ENCODE data around the gene MED13L. TPM values are rescaled to one million over a fixed set of nuclear protein-coding genes. Genes with fewer than 3 reads are reported as not detected.
"Not testable (repeated sequence)": the region's sequence is repeated elsewhere in the genome, so short reads cannot be mapped to it uniquely, and the experiment has no call there.

Gene MED13L
- polyA plus RNA-seq, 3 donors = 14.2 to 33.6 (median 28.7) TPM

GRCh38 chr12:116131987-116132386, 145.5 kb downstream of the MED13L start:
- 94 to 96% (median 94%) methylated on average over 9 to 10 of the region's 10 CpGs for WGBS, 3 donors
- H3K27ac ChIP-seq (ENCODE audit: low read depth, low read length) = not testable (repeated sequence)

- WGBS, 3 donors = 75 to 93% (median 91%) methylated on average over 3 of the region's 3 CpGs
- no peak overlapping the region for H3K27ac ChIP-seq (ENCODE audit: low read depth, low read length)
Observed at GRCh38 chr12:116131176-116131575, 146.3 kb downstream of the MED13L start.

- no peak overlapping the region for H3K27ac ChIP-seq (ENCODE audit: low read depth, low read length)
- WGBS, 3 donors = 24 to 53% (median 43%) methylated on average over 1 of the region's 1 CpG
Observed at GRCh38 chr12:116130431-116130830, 147.1 kb downstream of the MED13L start.

GRCh38 chr12:116128779-116129178, 148.7 kb downstream of the MED13L start:
- WGBS, 3 donors = 66 to 77% (median 68%) methylated on average over 1 of the region's 1 CpG
- H3K27ac ChIP-seq (ENCODE audit: low read depth, low read length) = no peak overlapping the region

- 55 to 72% (median 66%) methylated on average over 2 of the region's 2 CpGs for WGBS, 3 donors
- H3K27ac ChIP-seq (ENCODE audit: low read depth, low read length) = no peak overlapping the region
Observed at GRCh38 chr12:116127859-116128258, 149.6 kb downstream of the MED13L start.

GRCh38 chr12:116126610-116127009, 150.9 kb downstream of the MED13L start:
- no peak overlapping the region for H3K27ac ChIP-seq (ENCODE audit: low read depth, low read length)

- H3K27ac ChIP-seq (ENCODE audit: low read depth, low read length) = no peak overlapping the region
- 54 to 88% (median 63%) methylated on average over 4 of the region's 4 CpGs for WGBS, 3 donors
Observed at GRCh38 chr12:116125956-116126566, 151.4 kb downstream of the MED13L start.

- H3K27ac ChIP-seq (ENCODE audit: low read depth, low read length) = no peak overlapping the region
- 42 to 88% (median 80%) methylated on average over 2 of the region's 2 CpGs for WGBS, 3 donors
Observed at GRCh38 chr12:116125084-116125483, 152.4 kb downstream of the MED13L start.

GRCh38 chr12:116123451-116124258, 153.8 kb downstream of the MED13L start:
- H3K27ac ChIP-seq (ENCODE audit: low read depth, low read length) = no peak overlapping the region
- 24 to 36% (median 34%) methylated on average over 11 of the region's 11 CpGs for WGBS, 3 donors

- no peak overlapping the region for H3K27ac ChIP-seq (ENCODE audit: low read depth, low read length)
- 50 to 61% (median 59%) methylated on average over 3 of the region's 3 CpGs for WGBS, 3 donors
Observed at GRCh38 chr12:116122628-116123027, 154.9 kb downstream of the MED13L start.

- no peak overlapping the region for H3K27ac ChIP-seq (ENCODE audit: low read depth, low read length)
- WGBS, 3 donors = 13 to 17% (median 16%) methylated on average over 2 of the region's 2 CpGs
Observed at GRCh38 chr12:116121453-116121871, 156.0 kb downstream of the MED13L start.

- 92 to 96% (median 94%) methylated on average over 5 of the region's 5 CpGs for WGBS, 3 donors
- H3K27ac ChIP-seq (ENCODE audit: low read depth, low read length) = no peak overlapping the region
Observed at GRCh38 chr12:116116650-116117424, 160.7 kb downstream of the MED13L start.

- no peak overlapping the region for H3K27ac ChIP-seq (ENCODE audit: low read depth, low read length)
- 87 to 93% (median 87%) methylated on average over 8 of the region's 8 CpGs for WGBS, 3 donors
Observed at GRCh38 chr12:116113398-116114130, 163.9 kb downstream of the MED13L start.

- WGBS, 3 donors = 74 to 86% (median 81%) methylated on average over 2 of the region's 2 CpGs
- no peak overlapping the region for H3K27ac ChIP-seq (ENCODE audit: low read depth, low read length)
Observed at GRCh38 chr12:116106870-116107269, 170.6 kb downstream of the MED13L start.

- H3K27ac ChIP-seq (ENCODE audit: low read depth, low read length) = no peak overlapping the region
Observed at GRCh38 chr12:116104167-116104767, 173.2 kb downstream of the MED13L start.

GRCh38 chr12:116101991-116102390, 175.5 kb downstream of the MED13L start:
- no peak overlapping the region for H3K27ac ChIP-seq (ENCODE audit: low read depth, low read length)
- 73 to 94% (median 74%) methylated on average over 2 of the region's 2 CpGs for WGBS, 3 donors

More at GRCh38 chr12:116104167-116104767, 173.2 kb downstream of the MED13L start:
- WGBS, 3 donors = 70 to 96% (median 95%) methylated on average over 2 of the region's 2 CpGs

GRCh38 chr12:116099652-116100432, 177.7 kb downstream of the MED13L start:
- H3K27ac ChIP-seq (ENCODE audit: low read depth, low read length) = no peak overlapping the region
- 56 to 85% (median 81%) methylated on average over 6 of the region's 6 CpGs for WGBS, 3 donors

All from adipose tissue (tissue), 3 donors.